GM12872 (cell line): ENCODE results near the gene HSPA4L.

Experiments
- CTCF ChIP-seq: IDR thresholded peaks from 3 replicates; pipeline ENCODE4 v1.5.1; 2011; ENCODE audit warnings: low read depth, mild to moderate bottlenecking, low read length, moderate library complexity; ENCODE audit not compliant: insufficient read depth

HSPA4L gene

GRCh38 chr4:127777487-127777886 lies 4.6 kb upstream of the HSPA4L start:
- no peak for TF ChIP-seq CTCF

DNA sequence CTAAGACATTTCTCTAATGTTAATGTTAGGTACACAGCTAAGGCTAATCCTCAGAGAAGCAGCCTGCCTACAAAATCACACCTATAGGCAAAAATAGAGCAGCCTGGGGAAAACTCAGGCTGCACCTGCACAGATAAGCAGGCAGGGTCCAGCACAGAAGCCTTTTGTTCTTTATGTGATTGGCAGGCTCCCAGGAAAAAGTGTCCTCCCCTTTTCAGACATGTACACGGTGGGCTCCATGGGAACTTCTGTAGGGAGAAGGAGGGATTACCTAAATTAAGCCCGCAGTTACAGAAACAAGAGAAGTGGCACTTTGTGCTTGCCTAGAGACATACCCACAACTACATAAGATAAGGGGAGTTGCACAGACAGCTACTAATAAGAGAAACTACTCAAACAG lies 4.0 kb upstream of the HSPA4L start:
- TF ChIP-seq CTCF = no peak

- TF ChIP-seq CTCF = no peak
Measured at GRCh38 chr4:127780598-127780997, 1.5 kb upstream of the HSPA4L start.

GRCh38 chr4:127781300-127782024 lies 660 bp upstream of the HSPA4L start:
- TF ChIP-seq CTCF = no peak

- no peak for TF ChIP-seq CTCF
Measured at GRCh38 chr4:127782025-127782274, 172 bp upstream of the HSPA4L start.

DNA sequence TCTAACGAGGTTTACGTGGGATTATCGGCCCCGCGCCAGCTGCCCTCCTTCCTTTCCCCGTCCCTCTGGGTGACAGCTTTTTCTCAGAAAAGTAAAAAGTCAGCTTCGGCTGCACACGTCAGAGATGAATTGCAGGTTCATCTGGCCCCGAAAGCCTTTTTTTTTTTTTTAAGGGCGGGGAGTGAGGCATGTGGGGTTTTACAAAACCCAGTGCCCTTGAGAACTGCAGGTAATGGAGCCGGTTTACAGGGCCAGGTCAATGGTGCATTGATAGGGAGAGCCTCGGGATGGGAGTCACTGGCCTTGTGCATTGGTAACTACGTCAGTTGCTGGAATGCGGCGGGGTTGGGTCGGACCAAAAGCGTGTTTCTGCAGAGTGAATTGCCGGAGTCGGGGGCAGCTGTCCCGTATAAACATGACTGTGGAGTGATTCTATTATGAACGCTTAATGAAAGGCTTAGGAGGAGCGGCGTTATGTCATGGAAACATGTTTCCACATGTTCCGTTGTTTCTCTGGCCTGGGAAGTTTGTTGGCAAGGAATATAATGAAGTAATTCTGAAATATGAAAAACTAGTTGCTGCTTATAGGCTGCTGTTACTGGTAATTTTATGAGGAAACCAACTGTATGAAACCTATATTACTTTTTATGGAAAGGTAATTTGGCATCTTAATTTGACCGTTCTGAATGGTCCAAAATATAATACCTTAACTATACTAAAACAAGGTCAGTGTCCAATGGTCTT lies 1.1 kb downstream of the HSPA4L start:
- TF ChIP-seq CTCF = no peak

DNA sequence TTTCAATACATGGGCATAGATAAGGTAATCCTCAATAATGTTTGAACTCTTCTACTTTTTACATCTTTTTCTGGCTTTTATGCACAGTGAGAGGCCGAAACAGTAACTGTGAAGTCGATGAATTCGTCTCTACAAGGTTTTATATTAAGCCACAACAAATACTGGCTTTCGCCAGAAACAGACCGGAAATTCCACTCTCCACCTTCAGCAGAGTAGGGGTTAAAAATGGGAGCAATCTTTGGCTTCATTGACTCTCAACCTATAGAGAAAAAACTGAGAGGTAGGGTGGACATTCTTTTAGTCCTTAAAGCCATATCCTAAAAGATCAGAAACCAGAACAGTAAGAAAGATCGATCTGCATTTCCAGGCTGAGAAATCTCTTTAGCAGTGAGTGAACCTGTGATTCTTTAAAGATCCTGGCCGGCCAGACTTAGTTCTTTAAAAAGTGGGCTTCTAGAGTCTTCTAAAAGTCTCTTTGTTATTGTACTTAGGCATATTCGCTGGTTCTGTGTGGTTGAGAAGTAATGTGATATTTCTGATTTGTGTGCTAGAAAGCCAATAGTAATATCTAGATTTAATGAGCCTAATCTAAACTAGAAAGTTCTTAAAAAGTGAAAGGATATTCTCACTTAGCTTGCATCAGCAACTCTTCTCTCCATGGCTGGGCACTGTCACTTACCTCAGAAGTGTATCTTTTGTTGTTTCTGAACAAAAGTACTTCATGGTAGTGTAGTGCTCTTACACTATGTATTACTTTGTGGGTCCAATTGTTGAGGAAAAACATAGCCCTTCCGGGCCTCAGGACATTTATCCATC lies 2.0 kb downstream of the HSPA4L start:
- TF ChIP-seq CTCF = no peak
